ENCODE results near the gene PRSS2. TPM values are rescaled to one million over a fixed set of nuclear protein-coding genes. Genes with fewer than 3 reads are reported as not detected.

The PRSS2 gene
- total RNA-seq, 3 donors from 2014 or later = not detected

GRCh38 chr7:142790555-142790954 lies 19.8 kb downstream of the PRSS2 start:
- Histone ChIP-seq H3K4me3 (no peak overlapping the region), H3K36me3 (ENCODE audit: low read depth) (no peaks in the 10 kb centered on the region), H3K4me1 (ENCODE audit: low read depth) (no peaks in the 10 kb centered on the region), H3K9me3 (no peaks in the 10 kb centered on the region)
- intact Hi-C loops (cut with DNase I, micrococcal nuclease) = no loop called here
- ATAC-seq = no peak
- TF ChIP-seq, protein P1, sequence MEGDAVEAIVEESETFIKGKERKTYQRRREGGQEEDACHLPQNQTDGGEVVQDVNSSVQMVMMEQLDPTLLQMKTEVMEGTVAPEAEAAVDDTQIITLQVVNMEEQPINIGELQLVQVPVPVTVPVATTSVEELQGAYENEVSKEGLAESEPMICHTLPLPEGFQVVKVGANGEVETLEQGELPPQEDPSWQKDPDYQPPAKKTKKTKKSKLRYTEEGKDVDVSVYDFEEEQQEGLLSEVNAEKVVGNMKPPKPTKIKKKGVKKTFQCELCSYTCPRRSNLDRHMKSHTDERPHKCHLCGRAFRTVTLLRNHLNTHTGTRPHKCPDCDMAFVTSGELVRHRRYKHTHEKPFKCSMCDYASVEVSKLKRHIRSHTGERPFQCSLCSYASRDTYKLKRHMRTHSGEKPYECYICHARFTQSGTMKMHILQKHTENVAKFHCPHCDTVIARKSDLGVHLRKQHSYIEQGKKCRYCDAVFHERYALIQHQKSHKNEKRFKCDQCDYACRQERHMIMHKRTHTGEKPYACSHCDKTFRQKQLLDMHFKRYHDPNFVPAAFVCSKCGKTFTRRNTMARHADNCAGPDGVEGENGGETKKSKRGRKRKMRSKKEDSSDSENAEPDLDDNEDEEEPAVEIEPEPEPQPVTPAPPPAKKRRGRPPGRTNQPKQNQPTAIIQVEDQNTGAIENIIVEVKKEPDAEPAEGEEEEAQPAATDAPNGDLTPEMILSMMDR (IDR thresholded peaks at IDR 0.05) = no peak
- DNase-seq = no peak

DNA sequence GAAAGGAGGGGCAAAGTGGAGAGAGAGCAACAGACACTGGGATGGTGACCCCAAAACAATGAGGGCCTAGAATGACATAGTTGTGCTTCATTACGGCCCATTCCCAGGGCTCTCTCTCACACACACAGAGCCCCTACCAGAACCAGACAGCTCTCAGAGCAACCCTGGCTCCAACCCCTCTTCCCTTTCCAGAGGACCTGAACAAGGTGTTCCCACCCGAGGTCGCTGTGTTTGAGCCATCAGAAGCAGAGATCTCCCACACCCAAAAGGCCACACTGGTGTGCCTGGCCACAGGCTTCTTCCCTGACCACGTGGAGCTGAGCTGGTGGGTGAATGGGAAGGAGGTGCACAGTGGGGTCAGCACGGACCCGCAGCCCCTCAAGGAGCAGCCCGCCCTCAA lies 20.7 kb downstream of the PRSS2 start:
- DNase-seq (no peak), ATAC-seq (no peak)
- intact Hi-C loops (cut with DNase I, micrococcal nuclease) = no loop called here
- TF ChIP-seq, protein P1 (IDR thresholded peaks at IDR 0.05) = no peak
- no peaks in the 10 kb centered on the region for H3K36me3 ChIP-seq (ENCODE audit: low read depth)
- H3K4me3 ChIP-seq = no peak overlapping the region
- no peaks in the 10 kb centered on the region for H3K9me3 ChIP-seq
- H3K4me1 ChIP-seq (ENCODE audit: low read depth) = no peaks in the 10 kb centered on the region

DNA sequence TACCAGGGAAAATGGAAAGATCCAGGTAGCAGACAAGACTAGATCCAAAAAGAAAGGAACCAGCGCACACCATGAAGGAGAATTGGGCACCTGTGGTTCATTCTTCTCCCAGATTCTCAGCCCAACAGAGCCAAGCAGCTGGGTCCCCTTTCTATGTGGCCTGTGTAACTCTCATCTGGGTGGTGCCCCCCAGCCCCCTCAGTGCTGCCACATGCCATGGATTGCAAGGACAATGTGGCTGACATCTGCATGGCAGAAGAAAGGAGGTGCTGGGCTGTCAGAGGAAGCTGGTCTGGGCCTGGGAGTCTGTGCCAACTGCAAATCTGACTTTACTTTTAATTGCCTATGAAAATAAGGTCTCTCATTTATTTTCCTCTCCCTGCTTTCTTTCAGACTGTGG lies 21.4 kb downstream of the PRSS2 start:
- DNase-seq (no peak), ATAC-seq (no peak)
- no peaks in the 10 kb centered on the region for H3K4me1 ChIP-seq (ENCODE audit: low read depth)
- H3K9me3 ChIP-seq = no peaks in the 10 kb centered on the region
- no peak overlapping the region for H3K4me3 ChIP-seq
- TF ChIP-seq, protein P1 (IDR thresholded peaks at IDR 0.05) = no peak
- intact Hi-C loops (cut with DNase I, micrococcal nuclease) = no loop called here
- H3K36me3 ChIP-seq (ENCODE audit: low read depth) = no peaks in the 10 kb centered on the region

DNA sequence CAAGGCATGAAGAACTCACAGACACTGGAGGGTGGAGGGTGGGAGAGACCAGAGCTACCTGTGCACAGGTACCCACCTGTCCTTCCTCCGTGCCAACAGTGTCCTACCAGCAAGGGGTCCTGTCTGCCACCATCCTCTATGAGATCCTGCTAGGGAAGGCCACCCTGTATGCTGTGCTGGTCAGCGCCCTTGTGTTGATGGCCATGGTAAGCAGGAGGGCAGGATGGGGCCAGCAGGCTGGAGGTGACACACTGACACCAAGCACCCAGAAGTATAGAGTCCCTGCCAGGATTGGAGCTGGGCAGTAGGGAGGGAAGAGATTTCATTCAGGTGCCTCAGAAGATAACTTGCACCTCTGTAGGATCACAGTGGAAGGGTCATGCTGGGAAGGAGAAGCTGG lies 21.8 kb downstream of the PRSS2 start:
- intact Hi-C loops (cut with DNase I, micrococcal nuclease) = no loop called here
- Histone ChIP-seq H3K4me1 (ENCODE audit: low read depth) (no peaks in the 10 kb centered on the region), H3K9me3 (no peaks in the 10 kb centered on the region), H3K4me3 (no peak overlapping the region), H3K36me3 (ENCODE audit: low read depth) (no peaks in the 10 kb centered on the region)
- TF ChIP-seq, protein P1 (IDR thresholded peaks at IDR 0.05) = no peak
- DNase-seq (no peak), ATAC-seq (no peak)

DNA sequence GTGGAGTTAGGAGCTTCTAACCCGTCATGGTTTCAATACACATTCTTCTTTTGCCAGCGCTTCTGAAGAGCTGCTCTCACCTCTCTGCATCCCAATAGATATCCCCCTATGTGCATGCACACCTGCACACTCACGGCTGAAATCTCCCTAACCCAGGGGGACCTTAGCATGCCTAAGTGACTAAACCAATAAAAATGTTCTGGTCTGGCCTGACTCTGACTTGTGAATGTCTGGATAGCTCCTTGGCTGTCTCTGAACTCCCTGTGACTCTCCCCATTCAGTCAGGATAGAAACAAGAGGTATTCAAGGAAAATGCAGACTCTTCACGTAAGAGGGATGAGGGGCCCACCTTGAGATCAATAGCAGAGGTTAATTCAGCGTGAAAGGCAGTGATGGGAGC lies 22.4 kb downstream of the PRSS2 start:
- intact Hi-C loops (cut with DNase I, micrococcal nuclease) = no loop called here
- Histone ChIP-seq H3K9me3 (no peaks in the 10 kb centered on the region), H3K36me3 (ENCODE audit: low read depth) (no peaks in the 10 kb centered on the region), H3K4me1 (ENCODE audit: low read depth) (no peaks in the 10 kb centered on the region), H3K4me3 (no peak overlapping the region)
- DNase-seq (no peak), ATAC-seq (no peak)
- TF ChIP-seq, protein P1 (IDR thresholded peaks at IDR 0.05) = no peak

- Histone ChIP-seq H3K4me1 (ENCODE audit: low read depth) (no peaks in the 10 kb centered on the region), H3K36me3 (ENCODE audit: low read depth) (no peaks in the 10 kb centered on the region), H3K4me3 (no peak overlapping the region), H3K9me3 (no peaks in the 10 kb centered on the region)
- ATAC-seq (peak; percentile 48), DNase-seq (peak in 2 of 3 donors; percentile 25 to 67)
- intact Hi-C loops (cut with DNase I, micrococcal nuclease) = no loop called here
- TF ChIP-seq, protein P1 (IDR thresholded peaks at IDR 0.05) = no peak
These were observed 24.6 kb downstream of the PRSS2 start for GRCh38 chr7:142795339-142795863.
